HG03521 (cell line): Measurements from ENCODE around the gene STIL.

Source experiments
- ATAC-seq: cut with Tn5 transposase; IDR thresholded peaks from one replicate; pipeline ENCODE4 v1.9.1; 2021; ENCODE audit warnings: mild to moderate bottlenecking, moderate library complexity; ENCODE audit not compliant: unreplicated experiment

STIL gene

DNA sequence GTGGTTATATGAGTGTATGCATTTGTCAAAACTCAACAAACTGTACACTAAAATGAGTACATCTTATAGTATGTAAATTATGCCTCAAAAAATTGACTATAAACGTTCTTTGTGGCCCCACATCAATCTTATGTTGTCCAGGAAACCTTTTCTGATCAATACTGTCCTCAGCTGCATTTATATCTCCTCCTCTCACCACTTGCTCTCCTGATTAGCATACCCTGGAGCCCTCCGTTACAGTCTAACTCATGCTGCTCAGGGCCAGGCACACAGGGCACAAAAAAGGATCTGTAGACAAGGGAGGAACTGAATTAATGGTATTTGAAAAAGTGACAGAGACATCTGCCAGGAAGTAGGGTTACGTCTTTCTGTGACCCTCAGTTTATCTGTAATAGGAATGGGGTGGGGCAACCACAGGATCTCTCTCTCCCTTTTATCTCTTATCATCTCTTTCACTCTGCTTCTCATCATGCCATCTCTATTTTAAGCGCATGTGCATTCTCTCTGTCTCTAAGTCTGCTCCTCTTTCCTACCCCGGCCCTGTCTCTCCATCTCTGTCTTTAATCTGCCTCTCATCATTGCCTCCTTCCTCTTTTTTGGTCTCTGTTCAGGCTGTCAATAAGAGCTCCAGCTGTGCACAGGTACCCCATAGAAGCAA, 74.9 kb downstream of the STIL start:
- no peak for ATAC-seq

DNA sequence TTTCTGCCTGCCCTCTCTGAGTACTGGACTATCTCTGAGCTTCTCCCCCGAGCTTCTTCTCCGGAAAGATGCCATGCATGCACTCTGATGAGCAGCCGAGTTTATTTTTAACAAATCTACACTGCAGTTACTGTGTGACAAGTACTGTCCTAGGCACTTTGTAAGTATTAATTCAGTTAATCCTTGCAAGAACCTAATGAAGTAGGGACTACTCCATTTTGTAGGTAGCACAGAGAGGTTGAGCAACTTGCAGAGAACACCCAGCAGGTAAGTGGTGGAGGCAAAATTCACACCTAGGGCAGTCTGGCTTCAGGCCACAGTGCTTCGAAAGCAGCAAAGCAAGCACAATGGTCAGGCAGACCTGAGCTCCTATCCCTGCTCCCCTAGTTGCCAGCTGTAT, 78.1 kb downstream of the STIL start:
- no peak for ATAC-seq

DNA sequence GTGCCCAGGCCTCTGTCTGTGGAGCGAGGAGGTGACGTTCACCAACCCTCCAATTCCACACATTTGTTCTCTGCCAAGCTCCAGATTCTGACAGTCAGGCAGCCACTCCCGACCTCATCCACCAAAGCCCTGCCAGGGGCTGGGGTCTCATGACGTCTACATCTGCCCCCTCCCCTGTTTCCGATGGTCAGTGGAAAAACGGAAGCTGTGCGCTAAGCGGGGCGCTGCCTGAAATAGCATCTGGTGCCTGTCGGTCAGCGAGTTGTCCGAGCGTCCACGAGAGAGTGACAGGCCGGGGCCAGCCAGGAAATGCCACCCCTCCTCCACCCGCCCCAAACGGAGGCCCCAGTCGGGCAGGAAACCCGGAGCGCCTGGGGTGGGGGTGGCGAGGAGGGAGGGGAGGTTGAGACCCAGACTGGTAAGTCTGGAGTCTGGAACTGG, 78.7 kb downstream of the STIL start:
- ATAC-seq: no peak

DNA sequence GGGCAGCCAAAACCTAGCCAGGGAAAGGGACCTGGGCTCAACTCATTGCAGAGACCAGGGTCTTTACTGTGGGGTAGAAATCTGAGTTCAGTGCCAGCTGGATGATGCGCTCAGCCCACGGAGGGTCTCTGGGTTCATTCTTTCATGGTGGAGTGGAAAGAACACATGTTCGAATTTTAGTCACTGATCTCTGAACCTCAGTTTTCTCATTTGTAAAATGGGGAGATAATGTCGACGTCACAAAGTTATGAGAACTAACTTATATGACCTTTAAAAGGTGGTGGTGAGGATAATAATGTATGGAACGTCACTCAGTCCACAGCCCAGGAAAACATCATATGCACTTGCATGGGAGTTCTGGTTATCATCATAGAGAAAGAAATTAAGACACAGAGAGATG, 80.8 kb downstream of the STIL start:
- no peak for ATAC-seq

DNA sequence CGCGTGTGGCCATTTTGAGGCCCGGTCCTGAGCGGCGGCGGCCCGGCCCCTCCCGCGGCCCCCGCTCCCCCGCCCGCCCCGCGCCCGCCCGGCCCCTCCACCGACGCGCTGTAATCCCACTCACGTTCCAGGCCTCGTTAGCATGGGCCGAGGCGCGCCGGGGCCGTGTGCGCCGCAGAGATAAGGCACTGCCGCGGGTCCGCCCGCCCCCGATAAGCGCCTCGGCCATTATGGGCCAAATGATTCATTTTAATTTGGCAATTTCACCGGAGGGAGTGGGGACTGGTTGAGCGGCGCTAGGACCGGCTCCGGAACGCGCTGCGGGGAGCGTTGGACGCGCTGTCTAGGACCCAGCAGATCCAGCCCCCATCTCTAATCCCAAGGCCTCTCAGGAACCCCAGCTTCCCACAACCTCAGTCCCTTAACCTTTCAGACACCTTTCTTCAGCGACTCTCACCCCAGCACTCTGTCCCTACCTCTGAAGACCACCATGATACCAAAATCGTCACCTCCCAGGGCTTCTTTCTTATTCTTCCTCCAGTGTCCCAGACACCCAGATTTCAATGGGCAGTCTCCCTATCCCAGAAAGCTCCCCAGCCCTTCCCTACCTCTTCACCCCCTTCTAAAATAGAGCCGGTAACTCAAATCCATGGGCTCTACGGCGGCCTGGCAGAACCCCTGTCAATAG, 81.6 kb downstream of the STIL start, which contains the start of gene TAL1:
Gene TAL1 (minus strand): TSS at position 39 of the 688 bp plus-strand sequence. CDS start 6,337 bp downstream, outside the sequence.
- ATAC-seq: no peak

DNA sequence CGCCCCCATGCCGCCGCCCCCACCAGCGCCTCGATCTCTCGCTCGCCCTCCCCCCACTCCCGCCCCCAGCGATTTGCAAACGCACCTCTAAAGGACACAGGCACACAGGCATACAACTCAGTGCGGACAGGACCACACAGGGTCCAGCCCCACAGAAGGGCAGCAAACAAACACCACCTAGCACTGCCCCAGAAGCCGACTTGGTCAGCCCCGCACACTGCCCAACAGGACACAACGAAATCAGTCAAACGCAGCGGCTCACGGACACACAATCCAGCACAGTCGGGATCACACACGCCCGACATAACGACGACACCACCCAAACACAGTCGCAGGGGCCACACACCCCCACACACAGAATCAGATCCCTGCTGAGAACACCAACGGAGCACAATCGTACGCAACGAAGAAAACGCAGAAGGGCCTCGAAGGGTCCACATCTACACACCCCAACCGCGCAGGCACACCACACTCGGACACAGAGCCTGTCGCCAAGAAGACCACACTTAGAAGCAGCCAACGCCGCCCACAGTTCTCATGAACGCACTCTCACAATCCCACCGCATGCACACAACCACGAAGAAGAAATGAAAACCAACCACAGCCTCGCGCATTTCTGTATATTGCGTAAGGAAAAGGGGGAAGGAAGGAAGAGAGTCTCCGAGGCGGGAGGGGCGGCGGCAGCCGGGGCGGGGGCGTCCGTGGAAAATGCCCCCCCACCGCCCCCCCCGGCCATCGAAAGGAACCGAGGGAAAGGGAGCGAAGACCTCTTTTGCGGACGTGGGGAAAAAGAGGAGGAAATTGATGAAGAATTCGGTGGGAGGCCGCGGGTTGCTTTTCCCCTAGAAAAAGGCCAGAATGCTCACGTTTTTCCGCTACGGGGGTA, 82.4 kb downstream of the STIL start:
- no peak for ATAC-seq

DNA sequence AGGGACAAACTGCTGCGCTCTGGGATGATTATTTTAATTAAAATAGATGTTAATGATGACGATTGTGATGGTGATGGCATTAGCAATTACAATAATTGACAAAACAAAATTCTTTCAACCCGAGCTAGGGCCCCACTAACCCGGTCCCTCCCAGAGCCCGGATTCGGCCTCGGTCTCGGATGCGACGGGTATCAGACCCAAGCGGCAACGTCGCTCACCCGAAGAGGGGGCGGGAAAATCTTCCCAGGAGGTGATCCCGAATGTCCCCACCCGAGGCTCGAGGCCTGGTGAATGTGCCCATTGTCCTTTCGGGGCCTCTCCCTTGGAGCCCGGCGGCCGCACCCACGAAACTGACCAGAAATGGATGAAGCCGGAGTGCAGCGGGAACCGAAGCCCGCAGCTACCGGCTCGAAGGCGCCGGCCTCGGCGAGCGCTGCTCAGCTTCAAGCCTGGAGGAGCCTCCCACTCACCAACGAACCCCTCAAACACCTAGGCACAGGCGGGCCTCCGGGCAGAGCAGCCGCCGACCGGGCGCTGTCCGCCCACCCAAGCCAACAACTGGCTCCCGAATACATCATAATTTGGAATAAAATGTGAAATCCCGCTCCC, 83.2 kb downstream of the STIL start:
- no peak for ATAC-seq

DNA sequence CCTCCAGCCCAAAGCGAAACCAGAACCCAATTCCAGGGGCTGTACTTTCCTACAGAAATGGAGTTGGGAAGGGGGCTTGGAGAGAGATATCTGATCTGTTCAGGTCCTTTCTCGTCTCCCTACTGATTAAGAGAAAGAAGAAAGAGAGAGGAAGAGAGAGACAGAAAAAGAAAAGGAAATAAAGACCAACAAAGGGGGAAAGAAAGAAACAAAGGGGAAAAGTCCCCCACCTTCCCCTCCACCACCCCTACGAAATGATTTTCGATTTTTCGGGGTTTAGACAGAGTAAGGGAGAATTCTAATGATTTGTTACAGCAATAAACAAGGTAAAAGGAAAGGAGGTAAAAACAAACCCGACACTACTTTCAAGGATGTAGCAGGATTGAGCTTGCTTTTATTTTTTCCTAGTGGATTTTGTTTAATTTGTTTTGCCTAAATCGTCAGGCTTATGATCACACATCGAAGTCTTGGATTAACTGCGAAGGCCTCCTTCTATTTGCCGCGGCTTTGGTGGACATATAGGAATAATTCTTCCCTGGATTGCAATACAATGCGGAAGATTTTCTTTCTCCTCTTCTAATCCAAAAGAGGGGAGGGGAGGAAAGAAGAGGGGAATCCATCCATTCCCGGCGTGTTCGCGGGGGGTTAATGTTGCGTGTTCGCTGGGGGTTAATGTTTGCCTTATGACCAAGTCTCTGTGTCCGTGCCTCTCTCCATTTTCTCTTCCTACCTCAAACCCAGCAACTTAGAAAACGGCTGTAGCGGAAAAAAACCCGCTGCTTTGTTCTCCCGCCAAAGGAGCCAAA, 83.9 kb downstream of the STIL start:
- ATAC-seq: no peak

DNA sequence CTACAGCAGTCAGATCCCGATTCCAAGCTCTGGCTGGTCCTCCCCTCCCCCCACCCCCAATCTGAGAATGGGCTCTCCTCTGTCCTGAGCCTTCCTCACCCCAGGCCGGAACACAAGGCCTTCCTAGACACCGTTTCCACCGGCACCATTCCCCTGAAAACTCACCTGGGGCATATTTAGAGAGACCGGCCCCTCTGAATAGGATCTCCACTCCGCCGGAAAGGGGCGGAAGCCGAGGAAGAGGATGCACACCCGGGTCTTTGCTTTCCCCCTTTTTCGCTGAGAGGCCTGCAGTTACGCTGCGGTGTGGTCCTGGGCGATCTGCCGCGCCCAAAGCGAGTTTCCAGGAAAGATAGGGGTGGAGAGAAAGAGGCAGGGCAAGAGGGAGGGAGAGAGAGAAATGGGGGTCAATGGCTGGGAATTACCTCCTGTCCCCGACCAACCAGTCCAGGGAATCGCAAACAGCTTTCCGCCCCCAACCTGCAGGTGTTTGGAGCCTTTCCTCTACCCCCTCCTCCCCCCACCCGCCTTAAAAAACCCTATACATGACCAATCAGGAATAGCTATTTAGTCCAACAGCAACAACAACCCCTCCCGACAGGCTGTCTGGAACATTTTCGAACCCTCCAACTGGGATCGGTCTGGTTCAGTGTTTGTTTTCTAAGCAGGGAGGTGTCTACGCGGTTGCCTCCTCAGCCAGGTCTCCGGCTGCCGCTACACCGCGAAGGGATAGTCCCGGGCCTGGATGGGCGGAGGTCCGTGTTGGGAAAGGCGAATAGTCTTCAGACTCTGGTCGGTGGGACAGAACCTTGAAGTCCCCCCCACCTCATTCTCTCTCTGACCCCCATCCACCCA, 84.7 kb downstream of the STIL start:
- no peak for ATAC-seq

DNA sequence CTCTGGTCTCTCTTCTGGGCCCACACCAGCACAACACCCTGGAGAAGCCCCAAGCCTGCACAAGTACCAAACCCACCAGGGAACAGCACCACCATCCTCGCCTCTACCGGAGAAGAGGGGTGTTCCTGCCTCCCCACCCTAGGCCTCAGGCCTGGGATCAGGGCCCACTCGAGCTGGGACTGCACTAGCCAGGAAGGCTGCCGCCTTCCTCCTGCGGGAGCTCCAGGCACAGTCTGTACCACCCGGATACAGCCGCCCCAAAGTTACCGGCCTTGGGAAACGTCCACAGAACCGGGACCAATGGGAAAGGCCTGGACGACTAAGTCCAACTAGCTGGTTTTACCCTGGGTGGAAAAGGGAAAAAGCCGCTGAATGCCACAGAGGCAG, 85.3 kb downstream of the STIL start:
- ATAC-seq: no peak

DNA sequence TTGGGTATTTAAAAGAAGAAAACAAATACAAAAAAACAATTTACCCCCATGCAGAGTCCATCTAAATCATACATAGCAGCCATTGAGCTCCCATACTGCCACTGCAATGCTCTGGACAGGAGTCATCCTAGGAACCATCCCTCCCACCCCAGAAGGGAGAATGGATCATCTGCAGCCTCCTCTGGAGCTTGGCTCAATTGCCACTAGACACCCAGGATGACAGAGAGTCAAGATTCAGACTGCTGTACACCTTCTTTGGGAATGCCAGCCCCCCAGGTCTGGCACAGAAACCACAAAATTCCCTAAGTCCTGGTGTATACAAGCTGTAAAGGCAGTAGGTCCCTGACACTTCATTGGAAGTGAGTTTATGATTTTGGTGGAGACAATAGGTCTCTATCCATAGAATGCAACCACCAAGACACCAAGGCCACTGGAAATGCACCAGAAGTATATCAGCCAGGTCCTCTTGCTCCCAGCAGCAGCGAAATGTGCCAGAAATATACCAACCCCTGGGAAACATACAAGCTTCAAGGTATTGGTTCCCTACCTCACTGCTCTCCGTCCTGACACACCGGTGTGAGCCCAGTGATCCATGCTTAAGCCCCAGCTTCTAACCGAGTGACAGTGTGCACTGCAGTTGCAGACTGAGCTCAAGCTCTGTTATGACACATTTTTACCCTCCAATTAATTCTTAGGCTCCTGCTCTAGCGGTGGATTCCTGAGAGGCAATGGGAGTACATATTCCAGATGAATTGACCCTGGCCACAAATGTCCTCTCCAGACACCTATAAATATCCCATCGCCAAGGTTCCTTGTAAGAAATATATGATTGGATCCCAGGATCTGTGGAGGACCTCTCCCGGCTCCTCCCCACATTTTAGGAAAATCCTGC, 86.4 kb downstream of the STIL start:
- no peak for ATAC-seq

DNA sequence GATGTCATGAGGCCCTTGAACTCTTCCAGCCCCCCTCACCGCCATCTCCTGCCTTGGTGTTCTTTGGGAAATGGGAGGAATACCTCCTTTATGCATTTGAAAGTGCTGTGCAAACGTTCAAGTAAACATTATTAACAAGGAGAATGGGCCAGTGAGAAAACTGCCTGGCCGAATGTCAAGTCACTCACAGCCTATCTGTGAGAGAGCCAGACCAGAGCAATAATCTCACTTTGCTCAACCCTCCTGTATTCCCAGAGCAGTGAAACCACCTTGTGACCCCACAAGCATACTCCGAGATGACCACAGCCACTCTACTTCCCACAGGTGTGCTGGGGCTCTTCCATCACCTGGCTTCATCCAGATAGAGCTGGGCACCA, 87.1 kb downstream of the STIL start:
- ATAC-seq: no peak

DNA sequence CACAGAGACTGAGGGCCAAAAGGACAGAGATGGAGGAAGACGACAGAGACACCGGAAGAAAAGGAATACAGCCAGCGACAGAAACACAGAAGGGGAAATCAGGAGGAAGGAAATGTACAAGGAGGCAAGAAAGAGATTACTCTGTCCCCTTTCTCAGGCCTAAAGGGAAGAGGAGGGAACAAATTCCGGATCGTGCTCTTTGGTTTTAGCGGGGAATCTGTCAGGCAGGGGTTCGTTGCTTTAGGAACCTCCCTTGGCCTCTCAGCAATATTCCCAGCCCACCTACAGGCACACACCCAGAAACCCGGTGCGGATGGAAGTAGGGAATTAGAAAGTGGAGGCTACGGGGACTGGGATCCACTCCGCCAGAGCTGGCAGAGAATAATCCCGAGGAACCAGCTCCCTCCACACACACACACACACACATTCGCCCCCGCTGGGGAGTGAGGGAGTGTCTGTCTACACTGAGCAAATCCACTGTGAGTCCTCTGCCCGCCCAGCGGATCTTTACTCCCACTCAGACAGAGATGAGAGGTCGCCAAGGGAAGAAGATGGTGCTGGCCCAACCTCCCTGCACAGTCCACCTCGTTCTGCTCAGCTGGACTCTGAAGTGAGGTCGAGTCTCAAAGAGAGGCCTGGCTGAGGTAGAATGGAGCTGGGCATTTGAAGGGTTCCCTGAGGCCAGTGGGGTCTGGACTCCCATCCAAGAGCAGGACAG, 87.7 kb downstream of the STIL start:
- no peak for ATAC-seq

DNA sequence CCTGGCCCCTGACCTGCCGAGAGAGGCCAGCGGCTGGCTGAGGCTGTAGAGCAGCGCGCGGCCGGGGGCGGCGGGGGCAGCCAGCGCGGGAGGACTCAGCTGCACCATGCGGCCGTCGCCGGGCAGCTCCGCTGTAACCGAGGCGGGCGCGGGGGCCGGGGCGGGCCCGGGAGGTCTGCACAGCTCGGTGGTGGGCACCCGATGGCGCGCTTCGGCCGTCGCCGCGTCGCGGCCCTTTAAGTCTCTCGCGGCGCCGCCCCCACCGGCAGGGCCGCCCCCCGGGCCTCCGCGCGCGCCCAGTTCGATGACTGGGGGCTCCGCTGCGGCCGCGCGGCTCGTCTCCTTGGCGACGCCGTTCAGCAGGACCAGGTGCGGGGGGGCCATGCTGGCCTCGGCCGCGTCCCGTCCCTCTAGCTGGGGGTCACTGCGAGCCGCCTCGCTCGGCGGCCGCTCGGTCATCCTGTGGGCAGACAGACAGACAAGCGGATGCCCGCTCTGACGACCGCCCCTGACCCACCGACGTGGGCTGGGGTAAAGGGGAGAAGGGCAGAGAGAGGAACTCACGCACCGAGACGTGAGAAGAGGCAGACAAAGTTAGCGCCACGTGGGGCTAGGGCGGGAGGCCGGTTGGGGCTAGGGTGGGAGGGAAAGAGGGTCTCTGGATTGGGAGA, 88.4 kb downstream of the STIL start:
- ATAC-seq: no peak

DNA sequence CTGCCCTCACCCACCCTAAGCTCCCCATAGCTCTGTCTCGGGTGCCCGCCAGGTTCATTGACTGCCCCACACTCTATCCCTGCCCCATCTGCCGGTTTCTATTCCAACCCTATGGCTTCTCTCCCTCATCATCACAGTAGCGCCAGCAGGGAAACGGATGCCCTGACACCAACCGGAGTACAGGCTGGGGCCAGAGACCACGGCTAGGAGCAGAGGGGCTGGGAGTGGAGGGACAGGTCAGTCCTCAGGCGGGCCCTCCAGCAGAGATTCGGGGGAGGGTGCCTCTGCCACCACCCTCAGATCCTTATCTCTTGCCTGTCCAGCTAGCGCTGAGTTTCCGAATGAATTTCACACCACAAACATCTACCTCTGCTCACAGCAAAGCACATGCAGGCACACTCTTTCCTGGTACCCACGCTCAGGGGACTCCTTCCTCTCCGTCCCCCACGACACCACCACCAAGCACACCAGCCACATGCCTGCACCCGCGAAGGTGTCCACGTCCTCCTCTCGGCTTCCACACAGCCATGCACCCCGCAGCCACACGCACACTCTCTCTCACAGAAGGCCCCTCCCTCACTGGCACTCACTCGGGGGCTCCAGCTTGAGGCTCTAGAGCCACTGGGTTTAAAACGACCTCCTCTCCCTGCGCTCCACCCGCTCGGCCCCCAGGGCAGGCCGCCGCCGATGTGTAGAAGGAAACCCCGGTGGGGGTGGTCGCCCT, 89.1 kb downstream of the STIL start:
- no peak for ATAC-seq

DNA sequence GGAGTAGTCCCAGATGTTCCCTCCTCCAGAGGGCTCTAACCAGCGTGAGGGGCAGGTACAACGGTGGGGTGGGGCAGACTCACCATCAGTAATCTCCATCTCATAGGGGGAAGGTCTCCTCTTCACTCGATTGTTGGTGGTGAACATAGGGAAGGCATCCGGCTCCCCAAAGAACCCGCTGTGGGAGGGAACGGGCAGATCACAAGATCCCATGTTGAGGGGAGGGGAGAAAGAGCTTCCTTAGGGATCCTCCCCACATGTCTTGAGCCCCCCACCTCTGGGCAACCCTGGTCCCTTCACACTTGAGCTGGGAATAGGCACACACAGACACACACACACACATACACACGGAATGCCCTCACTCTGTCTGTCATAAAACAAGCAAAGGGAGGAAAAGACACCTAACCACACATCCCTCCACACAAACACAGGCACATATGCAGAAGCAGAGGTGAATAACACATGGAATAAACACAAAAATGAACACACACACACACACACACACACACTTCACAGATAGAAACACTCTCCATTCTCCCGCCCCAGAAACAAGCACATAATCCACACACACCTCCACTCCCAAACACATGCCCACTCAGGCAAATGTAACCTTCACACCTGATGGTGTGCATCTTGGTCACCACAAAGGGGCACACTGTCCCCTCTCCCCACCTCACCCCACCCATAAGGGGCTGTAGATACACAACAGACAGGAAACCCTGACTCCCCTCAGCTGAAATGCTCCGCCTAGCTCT, 89.8 kb downstream of the STIL start:
- no peak for ATAC-seq
